Common myeloid progenitor, CD34-positive (primary cell): Measurements from ENCODE around the gene SCN1A.
A peak's percentile ranks its signal among the peaks of the same experiment; 100 is the strongest.

Experiments
- CTCF ChIA-PET: fragments of 350-600 bp; sonication (Branson Sonifier 250); formaldehyde crosslinking; loops from one replicate; lab custom pipeline; 2021; ENCODE audit warnings: antibody characterized with exemption; lab: Charles Lee
- POLR2A ChIA-PET: fragments of 350-600 bp; sonication (Branson Sonifier 250); formaldehyde crosslinking; loops from one replicate; lab custom pipeline; 2021; ENCODE audit warnings: antibody characterized with exemption; lab: Charles Lee
- DNase-seq, 3 donors: peaks; one replicate each; pipeline versions ENCODE4 v3.0.0 to v3.0.0-alpha.2; 2013
- H3K27ac ChIP-seq, 2 experiments: 1 replicate in 1 of 2; 2 replicates in 1 of 2; pipeline ENCODE4 v1.7.0; 2013; ENCODE audit warnings: inconsistent platforms in 2 of 2, low read length in 2 of 2, mild to moderate bottlenecking in 2 of 2, low read depth in 1 of 2, moderate library complexity in 1 of 2; ENCODE audit not compliant: severe bottlenecking in 2 of 2, insufficient read depth in 1 of 2, poor library complexity in 1 of 2
- H3K27me3 ChIP-seq, 5 experiments: replicated peaks in 2 of 5; 1 replicate in 3 of 5; 2 replicates in 2 of 5; pipeline versions ENCODE4 v1.6.1 to v1.7.0; 2013; ENCODE audit warnings: low read length in 4 of 5, mild to moderate bottlenecking in 2 of 5, moderate library complexity in 2 of 5, inconsistent platforms in 1 of 5; ENCODE audit not compliant: insufficient read depth in 5 of 5, control insufficient read depth in 4 of 5
- H3K36me3 ChIP-seq, 4 experiments: 1 replicate in 2 of 4; 2 replicates in 2 of 4; pipeline versions ENCODE4 v1.6.1 to v1.7.0; 2013; ENCODE audit warnings: low read length in 3 of 4, control low read depth in 1 of 4, mild to moderate bottlenecking in 1 of 4; ENCODE audit not compliant: control insufficient read depth in 4 of 4, insufficient read depth in 4 of 4
- H3K4me1 ChIP-seq, 4 experiments: 1 replicate in 3 of 4; 2 replicates in 1 of 4; pipeline versions ENCODE4 v1.6.1 to v1.7.1; 2013; ENCODE audit warnings: low read length in 3 of 4, mild to moderate bottlenecking in 3 of 4, control low read depth in 1 of 4, inconsistent platforms in 1 of 4, moderate library complexity in 1 of 4; ENCODE audit not compliant: control insufficient read depth in 4 of 4, insufficient read depth in 4 of 4; ENCODE audit errors: control extremely low read depth in 1 of 4
- H3K4me3 ChIP-seq, 7 experiments: 1 replicate in 4 of 7; 2 replicates in 3 of 7; pipeline versions ENCODE4 v1.5.1 to v1.7.0; 2013; ENCODE audit warnings: mild to moderate bottlenecking in 7 of 7, low read length in 6 of 7, moderate library complexity in 6 of 7, inconsistent platforms in 2 of 7, low read depth in 2 of 7, control low read depth in 1 of 7; ENCODE audit not compliant: insufficient read depth in 4 of 7, control insufficient read depth in 1 of 7; ENCODE audit errors: extremely low read depth in 1 of 7
- H3K9me3 ChIP-seq, 5 experiments: 1 replicate in 4 of 5; 2 replicates in 1 of 5; pipeline versions ENCODE4 v1.6.1 to v1.7.1; 2013; ENCODE audit warnings: low read length in 4 of 5, mild to moderate bottlenecking in 2 of 5, inconsistent platforms in 1 of 5, low read depth in 1 of 5, moderate library complexity in 1 of 5; ENCODE audit not compliant: control insufficient read depth in 4 of 5, insufficient read depth in 2 of 5; ENCODE audit errors: control extremely low read depth in 1 of 5
- WGBS: methylation state at CpG from one replicate; pipeline ENCODE4 v1.1.5; 2013; ENCODE audit not compliant: insufficient coverage; 5-methylcytosine and 5-hydroxymethylcytosine counted together

The SCN1A gene

DNA sequence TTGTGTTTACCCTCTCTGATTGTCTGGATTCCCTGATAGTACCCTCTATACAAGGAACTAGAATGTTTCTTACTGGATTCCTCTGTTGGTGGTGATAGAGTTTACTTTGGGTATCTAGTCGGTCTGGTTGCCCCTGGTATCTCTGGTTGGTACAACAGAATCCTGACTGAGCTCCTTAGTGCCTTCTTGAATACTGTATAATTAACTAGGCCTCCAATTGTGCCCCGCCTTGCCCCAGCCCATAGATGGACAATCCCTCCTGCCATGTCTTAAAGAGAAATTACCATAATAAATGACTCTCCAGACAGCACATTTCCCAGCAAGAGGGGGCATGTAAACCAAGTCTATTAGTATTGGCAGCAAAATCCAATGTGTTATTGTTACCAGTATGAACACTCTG is 2.3 kb downstream of the SCN1A start:
- H3K4me3 ChIP-seq = no peak overlapping the region
- H3K36me3 ChIP-seq = no peaks in the 10 kb centered on the region
- CTCF ChIA-PET = interaction anchor here (1.9 to 2.0 kb wide), 2 partner anchors 14 to 19 kb away, joined by 4 to 5 read pairs; no protein-coding TSS in a partner anchor
- no peaks in the 10 kb centered on the region for H3K27me3 ChIP-seq
- H3K9me3 ChIP-seq = no peaks in the 10 kb centered on the region
- POLR2A ChIA-PET = no interaction called here
- no peak overlapping the region for H3K27ac ChIP-seq
- WGBS = no CpG with 5 or more reads among the region's 2 CpGs
- no peaks in the 10 kb centered on the region for H3K4me1 ChIP-seq
- DNase-seq = no peak

DNA sequence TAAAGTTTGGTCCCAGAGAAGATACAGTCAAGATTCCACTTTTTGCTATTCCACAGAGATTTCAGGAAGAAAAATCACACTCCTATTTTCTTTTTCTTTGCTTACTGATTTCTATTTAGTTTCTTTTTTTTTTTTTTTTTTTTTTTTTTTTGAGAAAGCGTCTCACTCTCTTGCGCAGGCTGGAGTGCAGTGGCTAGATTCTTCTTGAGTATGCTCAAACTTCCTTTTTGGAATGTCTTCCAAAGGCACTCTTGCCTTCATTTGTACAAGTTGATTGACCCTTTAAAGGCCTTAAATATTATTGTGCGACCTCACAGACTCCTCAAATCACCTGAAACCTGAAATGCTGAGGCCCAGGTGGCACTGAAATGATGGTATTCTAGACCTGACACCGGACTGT is 9.6 kb downstream of the SCN1A start:
- ChIA-PET POLR2A (no interaction called here), CTCF (no interaction called here)
- Histone ChIP-seq H3K27me3 (no peaks in the 10 kb centered on the region), H3K36me3 (no peaks in the 10 kb centered on the region), H3K4me3 (no peak overlapping the region), H3K4me1 (no peaks in the 10 kb centered on the region), H3K27ac (no peak overlapping the region), H3K9me3 (no peaks in the 10 kb centered on the region)
- no peak for DNase-seq
- 93% methylated on average over 2 of the region's 4 CpGs for WGBS

GRCh38 chr2:166117491-166117890 is 10.3 kb downstream of the SCN1A start:
- no peaks in the 10 kb centered on the region for H3K4me1 ChIP-seq
- DNase-seq = no peak
- ChIA-PET CTCF (no interaction called here), POLR2A (no interaction called here)
- H3K36me3 ChIP-seq = no peaks in the 10 kb centered on the region
- H3K9me3 ChIP-seq = no peaks in the 10 kb centered on the region
- H3K4me3 ChIP-seq = no peak overlapping the region
- H3K27ac ChIP-seq = no peak overlapping the region
- 100% methylated on average over 1 of the region's 6 CpGs for WGBS
- no peaks in the 10 kb centered on the region for H3K27me3 ChIP-seq

DNA sequence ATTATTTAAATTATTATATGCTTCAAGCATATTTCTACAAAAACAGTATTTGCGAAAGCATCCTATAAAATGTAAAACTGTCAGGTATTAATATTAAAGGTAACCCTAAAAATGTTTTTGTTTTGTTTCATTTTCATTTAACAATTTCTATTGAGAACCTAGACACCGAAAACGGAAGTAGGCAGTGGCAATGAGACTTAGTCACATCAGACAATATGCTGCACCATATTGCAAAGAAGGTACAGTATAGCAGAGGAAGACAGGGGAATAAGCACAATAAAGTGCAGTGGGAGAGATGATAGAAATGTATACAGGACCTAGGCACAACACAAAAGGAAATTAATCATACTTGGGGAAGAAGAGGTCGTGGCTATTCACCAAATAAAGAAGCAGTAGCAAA is 12.2 kb downstream of the SCN1A start:
- no peak overlapping the region for H3K4me3 ChIP-seq
- no peaks in the 10 kb centered on the region for H3K9me3 ChIP-seq
- H3K27ac ChIP-seq = no peak overlapping the region
- 93% methylated on average over 3 of the region's 4 CpGs for WGBS
- ChIA-PET POLR2A (interaction anchor here (0.6 kb wide), 1 partner anchor 957 kb away, joined by 3 read pairs; no protein-coding TSS in a partner anchor), CTCF (interaction anchor here (1.0 kb wide), 1 partner anchor 13 kb away, joined by 3 read pairs; no protein-coding TSS in a partner anchor)
- DNase-seq = no peak
- H3K4me1 ChIP-seq = no peaks in the 10 kb centered on the region
- no peaks in the 10 kb centered on the region for H3K36me3 ChIP-seq
- no peaks in the 10 kb centered on the region for H3K27me3 ChIP-seq

DNA sequence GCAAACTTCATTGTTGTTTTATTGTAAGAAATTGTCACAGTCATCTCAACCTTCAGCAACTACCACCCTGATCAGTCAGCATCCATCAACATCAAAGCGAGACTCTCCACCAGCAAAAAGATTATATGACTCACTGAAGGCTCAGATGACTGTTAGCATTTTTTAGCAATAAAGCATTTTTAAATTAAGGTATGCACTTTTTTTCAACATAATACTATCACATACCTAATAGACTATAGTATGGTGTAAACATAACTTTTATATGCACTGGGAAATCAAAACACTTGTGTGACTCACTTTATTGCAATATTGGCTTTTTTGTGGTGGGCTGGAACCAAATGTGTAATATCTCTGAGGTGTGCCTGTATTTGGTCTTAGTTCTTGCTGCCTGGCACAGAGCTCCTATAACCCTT is 15.6 kb downstream of the SCN1A start:
- Histone ChIP-seq H3K4me1 (no peaks in the 10 kb centered on the region), H3K9me3 (peaks cover 0 to 2% (median 0%) of the 10 kb centered on the region in 5 experiments), H3K36me3 (no peaks in the 10 kb centered on the region), H3K4me3 (no peak overlapping the region), H3K27me3 (no peaks in the 10 kb centered on the region), H3K27ac (no peak overlapping the region)
- no CpG with 5 or more reads among the region's 1 CpG for WGBS
- ChIA-PET POLR2A (no interaction called here), CTCF (no interaction called here)
- DNase-seq = no peak

GRCh38 chr2:166106431-166107015 is 21.3 kb downstream of the SCN1A start:
- POLR2A ChIA-PET = no interaction called here
- WGBS = 57% methylated on average over 7 of the region's 7 CpGs
- CTCF ChIA-PET = interaction anchor here (0.7 to 1.6 kb wide), 6 partner anchors 16 to 153 kb away, joined by 3 to 5 read pairs (median 4); partner anchors contain the start of genes SCN1A and TTC21B

GRCh38 chr2:166104773-166105172 is 23.0 kb downstream of the SCN1A start:
- POLR2A ChIA-PET = no interaction called here
- Histone ChIP-seq H3K4me1 (no peaks in the 10 kb centered on the region), H3K27ac (no peak overlapping the region), H3K4me3 (no peak overlapping the region), H3K36me3 (no peaks in the 10 kb centered on the region), H3K27me3 (no peaks in the 10 kb centered on the region), H3K9me3 (no peaks in the 10 kb centered on the region)
- CTCF ChIA-PET = no interaction called here
- WGBS = 100% methylated on average over 1 of the region's 3 CpGs
- DNase-seq = no peak

More at GRCh38 chr2:166106431-166107015, 21.3 kb downstream of the SCN1A start:
- Histone ChIP-seq H3K4me1 (no peaks in the 10 kb centered on the region), H3K27me3 (no peaks in the 10 kb centered on the region), H3K27ac (no peak overlapping the region), H3K9me3 (peaks cover 0 to 2% (median 0%) of the 10 kb centered on the region in 5 experiments), H3K36me3 (no peaks in the 10 kb centered on the region), H3K4me3 (no peak overlapping the region)
- DNase-seq = peak; percentile 18 to 53 (median 48)
